UCSD-AML1 (cell line): ENCODE measurements around the gene RIPK4.
"Not testable (repeated sequence)": the region's sequence is repeated elsewhere in the genome, so short reads cannot be mapped to it uniquely, and the experiment has no call there.

Experiments used
- DNase-seq: peaks from one replicate; lab custom pipeline; 2025; ENCODE audit not compliant: unreplicated experiment; lab: John Stamatoyannopoulos, UW

Gene RIPK4

DNA sequence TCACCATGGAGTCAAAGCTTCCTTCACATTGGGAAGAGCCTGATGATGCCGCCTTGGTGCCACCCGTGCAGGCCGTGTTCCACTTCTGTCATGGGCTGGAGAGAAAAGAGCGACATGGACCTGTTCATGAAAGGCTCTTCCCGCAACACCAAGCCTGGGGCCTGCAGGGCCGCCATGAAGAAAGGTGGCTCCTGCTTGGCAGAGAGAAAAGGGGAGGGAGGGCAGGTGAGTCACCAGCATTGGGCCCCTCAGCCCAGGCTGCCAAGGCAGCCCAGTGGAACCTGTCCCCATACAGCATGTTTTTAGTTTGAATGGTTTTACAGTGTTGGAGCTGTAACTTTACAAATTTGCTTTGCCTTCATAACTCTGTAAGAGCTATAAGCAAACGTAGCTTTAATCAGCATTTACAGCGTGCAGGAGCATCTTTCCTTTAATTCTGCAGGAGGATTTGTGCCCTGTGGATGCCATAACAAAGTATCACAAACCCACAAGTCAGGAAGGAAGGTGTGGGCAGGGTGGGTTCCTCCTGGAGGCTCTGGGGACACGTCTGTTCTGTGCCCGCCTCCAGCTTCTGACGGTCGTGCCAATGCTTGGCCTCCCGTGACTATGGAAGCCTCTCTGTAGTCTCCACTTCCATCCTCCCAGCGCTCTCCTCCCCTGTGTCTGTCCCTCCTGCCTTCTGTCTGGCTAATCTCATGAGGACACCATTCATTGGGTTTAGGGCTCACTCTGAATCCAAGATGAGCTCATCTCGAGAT lies 49.1 kb downstream of the RIPK4 start:
- DNase-seq: no peak

DNA sequence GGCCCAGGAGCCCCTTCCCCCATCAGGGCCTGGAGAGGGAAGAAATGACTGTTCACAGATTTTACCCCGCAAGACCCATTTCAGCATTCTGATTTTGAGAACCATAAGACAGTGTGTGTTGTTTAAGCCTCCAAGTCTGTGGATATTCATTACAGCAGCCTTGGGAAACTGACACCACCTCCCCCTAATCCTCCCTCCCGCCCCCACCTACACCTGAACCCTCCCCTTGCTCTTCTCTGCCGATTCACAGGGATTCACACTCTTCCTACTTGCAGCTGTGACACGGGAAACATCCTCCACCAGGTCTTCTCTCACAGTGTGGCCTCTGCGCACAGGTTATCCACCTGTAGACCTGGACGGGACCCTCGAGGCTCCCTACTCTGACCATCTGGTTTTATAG lies 50.1 kb downstream of the RIPK4 start:
- DNase-seq: no peak

DNA sequence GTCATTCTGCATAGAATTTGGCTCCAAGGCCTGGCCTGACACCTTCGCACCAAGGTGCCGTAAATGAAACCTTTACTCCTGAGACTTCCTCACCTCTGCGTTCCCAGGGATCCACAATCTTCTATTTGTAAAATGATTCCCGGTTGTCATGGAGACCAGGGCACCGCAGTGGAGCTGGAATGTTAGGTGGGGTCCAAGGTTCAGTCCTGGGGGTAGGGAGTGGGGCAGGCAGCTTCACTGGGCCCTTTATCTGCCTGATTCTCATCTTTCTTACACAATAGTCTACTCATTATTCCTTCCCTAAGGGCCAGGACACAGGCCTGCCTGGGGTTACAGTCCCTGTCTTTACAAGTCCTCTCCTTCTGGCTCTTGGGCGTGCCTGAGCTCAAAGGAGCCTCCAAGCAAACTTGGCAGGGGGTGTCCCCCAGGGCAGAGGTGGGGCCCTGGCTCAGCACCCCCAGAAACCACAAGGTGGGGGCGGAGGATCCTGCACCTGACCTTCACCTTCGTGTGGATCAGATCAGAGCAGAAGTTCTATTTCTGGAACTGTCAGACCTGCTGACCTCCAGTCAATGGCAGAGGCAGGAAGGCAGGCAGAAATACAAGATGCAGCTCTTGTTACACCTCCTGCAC lies 51.1 kb downstream of the RIPK4 start:
- DNase-seq: no peak

DNA sequence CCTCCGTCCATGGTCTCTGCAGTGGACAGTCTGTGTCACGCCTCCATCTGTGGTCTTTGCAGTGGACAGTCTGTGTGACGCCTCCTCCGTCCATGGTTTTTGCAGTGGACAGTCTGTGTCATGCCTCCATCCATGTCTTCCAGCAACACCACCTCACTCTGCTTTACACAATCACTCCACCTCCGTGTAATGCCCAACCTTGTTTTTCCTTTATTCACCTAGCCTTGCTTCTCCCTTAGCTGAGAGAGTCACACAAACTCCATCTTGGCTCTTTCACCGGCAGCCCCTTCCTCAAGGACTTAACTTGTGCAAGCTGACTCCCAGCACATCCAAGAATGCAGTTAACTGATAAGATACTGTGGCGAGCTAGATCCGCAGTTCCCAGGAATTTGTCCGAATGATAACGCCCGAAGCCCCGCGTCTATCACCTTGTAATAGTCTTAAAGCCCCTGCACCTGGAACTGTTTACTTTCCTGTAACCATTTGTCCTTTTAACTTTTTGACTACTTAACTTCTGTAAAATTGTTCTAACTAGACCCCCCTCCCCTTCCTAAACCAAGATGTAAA lies 52.5 kb downstream of the RIPK4 start:
- not testable (repeated sequence) for DNase-seq

DNA sequence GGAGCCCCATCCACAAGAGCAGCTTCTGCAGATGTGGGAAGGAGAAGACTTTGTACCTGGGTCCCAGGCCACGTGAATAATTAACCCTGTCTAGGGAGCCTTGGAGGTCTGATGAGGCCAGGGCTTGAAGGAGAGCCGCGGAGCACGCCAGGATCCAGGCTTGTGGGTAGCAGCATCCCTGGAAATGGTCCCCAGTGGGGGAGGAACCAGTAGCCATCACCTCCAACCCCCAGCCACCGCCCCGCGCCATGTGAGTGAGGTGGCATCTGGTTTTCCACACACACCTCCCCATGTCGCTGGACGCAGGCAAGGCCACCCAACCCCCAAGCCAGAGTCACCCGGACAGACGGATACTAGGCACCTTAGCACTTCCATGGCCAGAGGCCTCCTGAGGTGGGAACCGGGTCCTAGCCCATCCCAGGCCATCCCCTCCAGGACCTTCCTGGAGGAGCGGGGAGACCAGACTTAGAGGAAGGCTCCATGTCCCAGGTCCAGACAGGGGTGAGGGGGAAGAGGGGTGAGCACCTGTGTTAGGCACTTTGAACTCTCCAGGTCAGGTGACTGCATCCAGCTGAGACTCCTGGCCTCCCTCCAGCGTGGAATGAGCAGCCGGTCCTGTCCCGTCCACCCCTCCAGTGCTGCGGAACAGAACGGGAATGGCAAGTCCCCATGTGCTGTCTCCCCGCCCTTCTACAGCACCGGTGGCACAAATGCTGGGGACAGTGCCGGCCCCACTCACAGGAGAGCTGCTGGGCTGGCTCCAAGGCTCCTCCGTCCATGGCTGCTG lies 53.2 kb downstream of the RIPK4 start:
- no peak for DNase-seq

DNA sequence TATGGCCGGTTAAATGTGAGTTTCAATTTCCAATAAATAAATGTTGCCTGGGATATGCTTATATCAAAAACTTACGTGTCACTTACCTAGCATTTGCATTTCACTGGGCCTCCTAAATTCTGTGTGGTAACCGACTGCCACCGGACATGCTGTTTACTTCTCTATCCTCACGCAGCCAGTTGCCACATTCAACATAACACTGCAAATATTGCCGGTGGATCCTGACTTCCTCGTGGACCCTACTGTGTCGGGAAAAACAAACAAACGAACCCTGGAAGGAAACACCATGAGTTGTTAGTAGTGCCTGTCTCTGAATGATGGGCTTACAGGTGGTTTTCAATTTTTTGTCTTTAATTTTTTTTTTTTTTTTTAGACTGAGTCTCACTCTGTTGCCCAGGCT lies 54.1 kb downstream of the RIPK4 start:
- DNase-seq: no peak

DNA sequence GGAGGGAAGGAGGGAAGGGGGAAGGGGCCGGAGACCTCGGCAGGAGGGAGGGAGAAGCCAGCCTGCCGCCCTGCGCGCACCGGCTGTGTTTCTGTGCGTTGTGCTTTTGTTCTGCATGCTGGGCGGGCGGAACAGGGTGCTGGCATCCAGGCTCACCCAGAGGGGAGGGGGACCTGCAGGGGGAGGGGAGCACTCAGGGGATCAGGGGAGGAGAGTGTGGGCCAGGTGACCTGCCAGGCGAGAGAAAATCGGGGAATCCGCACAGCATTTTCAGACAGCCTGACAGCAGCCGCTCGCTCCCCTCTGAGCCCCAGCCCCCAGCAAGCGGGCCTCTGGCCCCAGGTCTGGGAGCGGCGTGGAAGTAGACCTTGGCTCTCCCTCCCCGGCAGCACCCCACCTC lies 54.7 kb downstream of the RIPK4 start:
- DNase-seq: no peak

DNA sequence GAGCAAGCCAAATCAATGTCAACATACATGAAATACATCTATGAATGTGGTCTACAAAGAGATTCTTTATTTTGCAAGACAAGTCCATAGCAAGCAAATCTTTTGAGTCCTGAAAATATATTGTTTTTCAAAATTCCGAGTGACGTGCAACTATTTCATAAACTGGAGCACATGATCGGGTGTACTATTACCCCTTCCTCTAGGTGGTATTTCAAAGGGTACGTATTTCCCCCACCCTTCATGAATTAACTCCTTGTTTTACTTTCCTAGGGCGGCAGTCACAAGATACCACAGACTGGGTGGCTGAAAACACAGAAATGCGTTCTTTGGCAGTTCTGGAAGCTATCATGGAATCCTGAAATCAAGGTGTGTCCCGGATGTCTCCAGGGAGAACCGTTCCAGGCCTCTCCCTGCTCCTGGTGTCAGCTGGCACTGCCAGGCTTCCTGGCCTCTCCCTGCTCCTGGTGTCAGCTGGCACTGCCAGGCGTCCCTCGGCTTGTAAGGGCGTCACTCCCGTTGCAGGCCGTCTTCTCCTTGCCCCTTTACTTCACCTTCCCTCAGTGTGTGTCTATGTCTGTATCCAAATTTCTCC lies 55.3 kb downstream of the RIPK4 start:
- DNase-seq: no peak

DNA sequence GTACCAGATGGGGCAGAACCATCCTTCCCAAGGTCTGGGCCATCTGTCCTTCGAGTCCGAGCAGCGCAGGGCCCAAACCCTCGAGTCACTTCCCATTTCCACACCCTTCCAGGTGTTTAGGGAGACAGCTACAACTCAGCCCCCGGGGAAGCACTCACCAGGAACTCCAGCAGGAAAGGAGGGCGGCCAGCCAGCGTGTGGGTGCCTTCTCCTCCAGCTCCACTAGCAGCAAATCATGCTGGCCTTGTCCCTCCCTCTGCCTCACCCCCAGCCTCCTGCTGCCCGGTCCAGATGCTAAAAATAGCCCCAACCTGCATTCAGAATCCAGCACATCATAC lies 56.1 kb downstream of the RIPK4 start:
- DNase-seq: no peak

DNA sequence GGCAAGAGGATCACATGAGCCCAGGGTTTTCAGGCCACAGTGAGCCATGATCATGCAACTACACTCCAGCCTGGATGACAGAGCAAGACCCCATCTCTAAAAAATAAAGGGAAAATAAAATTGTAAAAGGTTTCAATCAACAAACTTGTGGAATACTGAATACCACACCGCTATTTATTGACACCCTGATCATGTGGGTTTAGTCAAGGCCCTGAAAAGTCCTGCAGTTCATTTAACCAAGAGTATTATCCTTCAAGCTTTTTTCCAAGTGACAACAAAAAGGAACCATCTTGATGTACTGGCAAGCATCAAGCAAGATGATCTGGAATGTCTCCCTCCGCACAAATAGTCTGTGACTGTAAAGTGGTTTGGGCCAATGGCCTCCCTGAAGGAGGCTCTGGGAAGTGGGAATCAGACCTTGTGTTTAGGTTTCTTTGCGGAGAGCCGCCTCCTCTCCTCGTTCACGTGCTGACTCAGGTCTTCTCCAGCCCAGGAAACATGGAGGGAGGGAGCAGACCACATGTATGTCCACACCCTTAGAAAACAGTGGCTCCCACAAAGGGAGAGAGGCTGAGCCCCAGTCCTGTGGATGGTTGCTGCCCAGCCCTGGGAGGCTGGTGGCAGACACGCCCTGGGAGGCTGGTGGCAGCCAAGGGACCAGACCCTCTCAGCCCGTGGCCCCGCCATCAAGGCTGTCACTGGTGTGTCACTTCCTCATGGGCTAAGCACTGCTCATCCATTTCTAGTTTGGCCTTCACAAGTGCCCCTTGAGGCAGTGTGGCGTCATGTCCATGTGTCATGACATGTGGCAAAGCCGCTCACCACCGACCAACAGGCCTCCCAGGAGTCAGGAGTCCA lies 56.7 kb downstream of the RIPK4 start:
- no peak for DNase-seq

DNA sequence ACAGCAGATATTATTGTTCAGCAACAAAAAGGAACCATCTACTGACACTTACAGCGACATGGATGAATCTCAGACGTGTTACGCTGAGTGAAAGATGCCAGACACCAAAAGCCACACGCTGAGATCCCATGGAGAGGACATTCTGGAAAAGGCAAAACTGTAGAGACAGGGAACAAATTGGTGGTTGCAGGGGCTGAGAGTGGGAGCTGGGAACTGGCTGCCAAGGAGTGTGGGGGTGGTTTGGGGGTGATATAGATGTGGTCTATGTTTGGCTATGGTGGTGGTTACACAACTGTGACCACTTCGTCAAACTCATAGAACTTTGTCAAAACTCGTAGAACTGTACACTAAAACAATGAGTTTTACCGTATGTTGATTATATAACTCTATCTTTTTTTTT lies 57.7 kb downstream of the RIPK4 start:
- no peak for DNase-seq

DNA sequence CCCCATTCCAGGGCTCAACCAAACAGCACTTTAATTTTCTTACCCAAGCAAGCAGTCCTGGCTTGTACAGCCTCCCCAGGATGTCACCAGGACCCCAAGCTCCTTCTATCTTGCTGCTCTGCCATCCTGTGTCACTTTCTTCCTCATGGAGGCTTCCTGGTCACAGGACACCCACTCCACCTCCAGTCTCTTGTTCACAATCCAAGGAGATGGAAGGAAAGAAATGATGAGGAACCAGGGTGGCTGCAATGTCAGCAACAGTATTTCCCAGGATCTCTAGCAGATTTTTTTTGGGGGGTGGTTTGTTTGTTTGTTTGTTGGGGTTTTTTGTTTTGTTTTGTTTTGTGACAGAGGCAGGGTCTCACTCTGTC lies 58.9 kb downstream of the RIPK4 start:
- no peak for DNase-seq

DNA sequence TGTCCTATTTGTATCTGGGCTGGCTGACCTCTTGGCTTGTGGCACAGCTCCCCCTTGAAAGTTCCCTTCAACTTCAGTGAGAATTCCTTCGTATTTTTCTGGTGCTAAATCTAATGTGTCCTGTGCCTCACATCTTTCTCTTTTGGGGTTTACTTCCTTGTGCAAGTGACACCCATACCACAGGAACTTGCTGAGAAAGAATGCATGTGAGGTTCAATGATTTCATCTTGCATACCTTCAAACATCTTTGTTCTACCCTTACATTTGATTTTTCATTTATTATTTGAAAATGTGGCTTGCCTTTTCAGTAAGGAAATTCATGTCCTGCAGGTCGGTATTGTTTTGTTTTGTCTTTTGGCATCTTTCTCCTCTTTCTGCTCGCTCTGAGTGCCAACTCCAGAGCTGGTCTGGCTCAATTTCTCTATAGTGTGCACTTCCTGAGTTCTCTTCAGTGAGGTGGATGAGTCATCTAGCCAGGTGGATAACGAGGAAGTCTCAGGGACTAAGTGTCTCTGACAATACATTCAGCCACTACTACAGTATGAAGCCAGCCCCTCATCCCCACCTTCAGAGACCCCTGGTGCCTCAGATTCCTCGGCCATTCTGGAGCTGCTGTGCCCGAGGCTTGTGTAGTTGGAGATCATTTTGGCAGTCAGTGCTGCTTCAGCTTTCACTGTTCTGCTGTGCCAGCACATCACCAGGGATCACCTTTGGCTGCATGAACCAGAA lies 59.5 kb downstream of the RIPK4 start:
- DNase-seq: no peak

DNA sequence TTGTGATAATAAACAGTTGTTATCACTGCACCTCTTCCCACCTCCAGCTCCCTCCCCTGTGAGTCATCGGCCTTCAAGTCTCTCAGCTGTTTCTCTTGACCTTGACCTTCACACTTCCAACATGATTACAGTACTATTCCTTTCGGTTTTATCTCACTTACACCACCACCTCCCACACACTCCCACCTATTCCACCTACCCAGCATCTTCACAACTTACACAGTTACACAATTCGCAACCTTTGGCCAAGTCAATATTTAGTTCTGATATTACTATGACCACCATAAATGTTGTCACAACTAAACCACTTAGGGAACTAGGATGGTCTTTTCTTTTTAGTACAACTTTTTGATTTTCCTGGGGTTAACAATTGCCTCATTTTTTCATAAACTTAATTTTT lies 60.2 kb downstream of the RIPK4 start:
- DNase-seq: no peak

DNA sequence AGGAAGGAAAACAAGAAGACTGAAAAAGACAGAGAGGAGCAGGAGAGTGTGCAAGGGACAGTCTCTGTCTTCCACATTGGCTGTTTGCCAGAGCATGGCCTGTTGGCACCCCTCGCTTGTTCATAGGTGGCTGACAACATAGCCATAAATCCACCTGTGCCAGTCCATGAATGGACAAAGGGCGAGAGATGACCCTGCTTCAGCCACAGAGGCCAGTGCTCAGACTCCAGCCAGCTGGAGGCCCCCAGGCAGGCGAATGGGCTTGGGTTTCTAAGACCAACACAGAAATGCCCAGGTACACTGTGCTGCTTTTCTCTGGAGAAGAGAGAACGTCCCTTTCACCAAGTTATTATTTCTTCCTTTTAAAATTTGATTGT lies 60.6 kb downstream of the RIPK4 start:
- DNase-seq: no peak

DNA sequence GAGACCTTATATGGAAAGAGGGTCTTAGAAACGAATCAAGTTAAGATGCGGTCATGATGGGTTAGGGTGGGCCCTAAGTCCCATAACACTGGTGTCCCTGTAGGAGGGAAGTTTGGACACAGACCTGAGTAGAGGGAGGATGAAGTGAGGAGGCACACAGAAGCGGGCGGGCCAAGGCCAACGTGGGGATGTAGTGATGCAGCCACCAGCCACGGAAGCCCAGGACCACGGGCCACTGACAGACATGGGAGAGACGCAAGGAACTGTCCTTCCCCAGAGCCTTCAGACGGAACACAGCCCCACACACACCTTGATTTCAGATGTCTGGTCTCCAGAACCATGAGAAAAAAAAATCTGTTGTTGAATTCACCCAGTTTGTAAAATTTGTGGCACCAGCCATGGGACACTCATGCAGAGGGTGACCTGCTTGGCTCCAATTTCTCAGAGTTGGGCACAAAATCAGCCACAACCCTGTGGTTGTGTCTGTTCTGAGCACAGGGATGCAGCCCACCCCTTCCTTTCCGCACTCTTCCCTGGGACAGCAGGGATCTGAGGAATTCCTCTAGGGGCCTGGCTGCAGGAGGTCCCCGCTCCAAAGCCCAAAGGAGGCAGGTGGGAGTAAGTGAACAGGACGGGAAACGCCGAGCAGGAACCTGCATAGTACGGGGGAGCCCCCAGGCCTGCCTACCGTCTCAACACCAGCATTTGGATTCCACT lies 61.1 kb downstream of the RIPK4 start:
- no peak for DNase-seq

DNA sequence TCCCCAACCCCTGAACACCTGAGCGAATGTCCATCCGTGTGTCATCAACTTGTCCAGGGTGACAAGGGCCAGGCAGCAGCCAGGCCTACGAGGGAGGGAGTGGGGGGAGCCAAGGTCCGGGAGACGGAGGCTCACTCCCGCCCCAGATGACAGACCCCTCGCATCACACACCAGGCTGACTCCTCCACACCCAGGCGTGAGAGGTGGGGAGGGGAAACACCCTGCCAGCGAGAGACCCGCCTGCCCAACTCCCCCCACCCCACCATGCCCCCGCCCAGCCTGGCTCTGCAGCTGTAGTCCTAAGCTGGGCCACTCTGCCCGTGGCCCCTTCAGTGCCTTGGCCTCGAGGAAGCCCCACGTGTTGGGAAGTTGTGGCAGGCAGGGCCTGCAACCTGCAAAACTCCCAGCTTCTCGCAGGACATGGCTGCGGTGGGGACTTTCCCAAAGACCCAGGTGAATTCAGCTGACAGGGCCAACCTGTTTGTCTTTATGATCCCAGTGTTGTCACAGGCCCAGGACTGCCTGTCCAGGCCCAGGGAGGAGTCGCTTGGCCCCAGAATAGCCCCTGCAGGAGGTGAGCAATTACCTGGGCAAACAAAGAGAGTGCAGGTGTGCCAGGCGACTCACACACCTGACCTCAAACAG lies 62.9 kb downstream of the RIPK4 start:
- DNase-seq: no peak

DNA sequence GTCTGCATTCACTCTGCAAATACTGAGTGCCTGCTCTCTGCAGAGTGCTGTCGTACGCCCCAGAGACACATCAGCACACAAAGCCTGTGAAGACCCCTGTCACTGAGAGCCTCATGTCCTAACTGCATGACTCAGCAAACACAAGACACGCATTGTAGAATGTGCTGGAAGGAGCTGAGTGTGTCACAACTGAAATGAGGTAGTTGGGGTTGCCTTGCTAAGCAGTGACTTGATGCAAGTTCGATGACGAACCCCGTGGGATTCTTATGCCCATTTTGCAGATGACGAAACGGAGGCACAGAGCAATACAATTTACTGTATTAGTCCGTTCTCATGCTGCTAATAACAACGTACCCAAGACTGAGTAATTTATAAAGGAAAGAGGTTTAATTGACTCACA lies 65.1 kb downstream of the RIPK4 start:
- DNase-seq: no peak

DNA sequence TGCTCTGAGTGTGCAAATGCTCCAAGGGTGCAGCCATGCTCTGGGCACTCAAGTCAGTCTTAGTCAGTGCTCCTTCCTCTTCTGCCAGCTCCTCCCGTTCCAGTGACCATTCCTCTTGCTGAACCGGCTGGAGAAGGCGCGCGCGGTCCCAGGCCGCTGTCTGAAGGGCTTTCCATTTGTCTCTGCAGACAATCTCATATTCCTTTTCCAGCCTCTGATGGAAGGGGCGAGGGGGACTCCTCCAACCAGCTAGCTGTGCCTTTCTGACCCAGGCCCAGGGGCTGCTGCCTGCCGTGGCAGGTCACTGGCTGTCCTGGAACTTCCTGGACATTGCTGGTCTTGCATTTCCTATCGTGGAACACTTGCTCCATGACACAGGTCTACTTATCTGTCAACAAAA lies 67.5 kb downstream of the RIPK4 start:
- no peak for DNase-seq
